Stimulated activated naive CD8-positive, alpha-beta T cell treated with anti-CD3 and anti-CD28 coated beads, Interleukin-15, Interleukin-2, amounts not matched to agents 100 U/mL and 50 U/mL, for 24 hours (primary cell): ENCODE results near the gene POLR2M.

Experiments
- ATAC-seq: fragments of 150-1000 bp; cut with Tn5 transposase; one replicate; pipeline ENCODE4 v1.10.0; 2021
- DNase-seq: peaks from one replicate; pipeline ENCODE4 v3.0.0; 2021

POLR2M gene

DNA sequence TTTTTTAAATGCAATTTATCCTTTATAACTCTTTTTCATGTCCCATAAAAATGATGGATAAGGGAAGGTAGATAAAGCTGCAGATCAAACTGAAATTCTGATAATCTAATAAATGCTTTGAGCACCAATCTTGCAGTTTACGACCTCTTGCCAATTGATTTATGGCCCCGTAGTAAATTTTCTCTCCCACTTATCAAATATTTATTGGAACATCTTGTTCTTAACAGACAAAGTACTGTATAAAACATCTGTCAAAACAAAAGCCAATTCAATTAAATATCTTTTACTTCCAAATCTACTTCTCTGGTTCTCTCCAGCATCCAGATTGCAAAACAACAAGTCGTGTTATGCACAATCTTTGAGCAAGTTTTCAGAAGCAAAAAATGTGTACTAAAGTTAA lies 34.6 kb downstream of the POLR2M start:
- no peak for DNase-seq
- ATAC-seq = no peak

DNA sequence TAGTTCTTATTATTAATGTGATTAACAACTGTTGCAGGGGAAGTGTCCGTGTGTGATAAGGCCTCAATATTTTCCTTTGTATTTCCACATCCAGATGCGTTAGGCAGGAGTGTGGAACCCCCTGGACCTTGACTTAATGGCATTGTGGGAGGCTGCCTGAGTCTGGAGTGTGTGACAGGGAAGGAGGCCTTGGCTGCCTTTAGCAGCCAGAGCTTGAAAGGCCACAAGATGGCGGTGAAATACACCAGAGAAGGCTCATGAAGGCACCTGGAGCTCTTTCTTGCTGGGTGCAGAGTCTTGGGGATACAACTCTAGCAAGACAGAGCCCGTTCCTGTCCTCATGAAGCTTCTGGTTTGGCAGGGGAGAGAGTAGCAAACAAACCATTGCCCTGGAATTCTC lies 36.9 kb downstream of the POLR2M start:
- DNase-seq (no peak), ATAC-seq (no peak)

DNA sequence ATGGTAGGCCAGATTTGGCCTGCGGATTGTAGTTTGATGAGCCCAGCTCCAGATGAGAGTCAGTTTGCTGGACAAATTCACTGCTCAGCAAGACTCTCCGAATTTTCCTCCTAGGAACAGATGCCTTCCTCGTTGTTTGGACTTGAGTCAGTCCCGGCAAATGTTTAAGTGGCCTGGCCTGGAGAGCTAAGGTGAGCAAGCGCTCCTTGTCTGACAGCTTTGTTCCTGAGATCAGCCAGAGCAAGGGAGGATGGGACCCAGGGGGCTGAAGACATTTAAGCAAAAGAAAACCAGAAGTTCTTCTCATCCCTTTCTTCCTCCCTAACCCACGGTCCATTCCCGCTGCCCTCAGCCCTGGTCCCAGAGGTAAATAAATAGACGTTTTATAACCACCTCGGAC lies 40.3 kb downstream of the POLR2M start:
- no peak for ATAC-seq
- no peak for DNase-seq

DNA sequence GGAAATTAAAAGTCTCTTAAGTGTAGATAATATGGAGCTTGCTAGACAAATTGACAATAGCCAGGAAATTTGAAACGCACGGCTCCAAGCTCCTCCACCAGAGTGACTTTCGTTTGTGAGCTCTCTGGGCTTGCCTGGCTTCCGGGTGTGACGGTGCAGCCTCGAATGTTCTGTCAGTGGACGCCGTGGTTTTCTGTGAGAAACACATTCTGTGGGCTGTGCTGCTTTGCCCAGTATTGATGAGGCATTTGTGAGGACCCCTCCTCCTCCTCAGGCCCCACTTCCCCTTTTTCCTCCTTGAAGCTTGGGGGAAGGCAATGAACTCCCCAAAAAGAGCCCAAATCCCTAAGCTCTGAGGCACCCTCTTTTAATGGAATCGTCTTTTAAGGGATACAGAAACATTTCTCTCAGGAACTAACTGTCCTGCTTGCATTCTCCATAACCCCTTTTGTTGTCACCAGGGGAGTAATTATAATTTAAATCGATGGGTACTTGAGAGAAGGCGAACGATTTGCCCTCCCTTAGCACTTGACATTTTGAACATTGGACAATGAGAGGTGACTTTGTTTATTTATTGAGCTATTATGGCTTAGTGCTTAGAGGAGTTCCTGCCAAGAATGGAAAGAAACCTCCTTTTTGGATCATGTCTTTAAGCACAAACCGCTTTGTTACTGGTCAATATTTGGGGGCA lies 40.8 kb downstream of the POLR2M start:
- no peak for DNase-seq
- no peak for ATAC-seq

DNA sequence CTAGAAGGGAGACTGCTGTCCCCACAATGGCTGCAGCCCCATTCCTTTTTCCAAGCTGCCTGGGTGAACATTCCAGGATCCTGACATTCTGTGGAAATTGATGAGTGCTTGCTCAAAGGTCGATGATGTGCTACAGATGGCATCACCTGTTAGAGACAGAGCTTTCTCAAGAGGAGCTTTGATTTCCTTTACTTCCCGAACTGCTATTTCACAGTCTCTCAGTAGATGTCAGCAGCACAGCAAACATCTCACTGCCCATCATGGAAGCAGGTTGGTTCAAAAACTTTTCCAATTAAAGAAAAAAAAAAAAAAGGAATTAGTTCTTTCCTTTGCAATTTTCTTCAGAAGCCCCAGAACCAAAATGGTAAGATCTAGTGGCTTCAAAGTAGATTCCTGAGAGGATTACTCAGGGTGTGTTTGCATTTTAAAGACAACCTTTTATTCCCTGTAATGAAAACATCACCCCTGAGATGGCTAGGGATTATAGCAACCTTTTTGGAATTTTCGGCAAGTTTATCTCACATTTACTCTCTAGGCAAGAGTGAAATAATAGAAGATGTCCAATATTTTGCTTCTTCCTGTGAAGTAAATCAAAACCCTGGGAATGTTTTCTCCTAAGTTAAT lies 44.8 kb downstream of the POLR2M start:
- DNase-seq (no peak), ATAC-seq (no peak)

DNA sequence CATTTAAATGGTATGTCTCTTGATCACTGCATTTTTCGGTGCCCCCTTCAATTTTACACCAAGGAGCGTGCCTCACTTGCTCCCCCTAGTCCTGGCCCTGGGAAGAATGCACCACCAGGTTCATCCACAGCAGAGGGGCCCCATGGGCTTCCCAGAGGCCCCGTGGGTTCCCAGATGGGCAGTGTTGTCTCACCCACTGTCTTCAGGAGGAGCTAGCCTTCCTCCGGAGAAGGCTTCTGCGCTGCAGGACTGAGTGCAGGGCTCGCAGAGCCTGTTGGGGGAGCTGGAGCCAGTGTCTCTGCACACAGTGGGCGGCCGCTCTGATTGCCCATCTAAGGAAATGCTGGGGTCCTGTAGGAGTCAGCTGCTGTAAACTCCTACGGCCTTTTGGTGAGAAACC lies 45.9 kb downstream of the POLR2M start:
- ATAC-seq = no peak

DNA sequence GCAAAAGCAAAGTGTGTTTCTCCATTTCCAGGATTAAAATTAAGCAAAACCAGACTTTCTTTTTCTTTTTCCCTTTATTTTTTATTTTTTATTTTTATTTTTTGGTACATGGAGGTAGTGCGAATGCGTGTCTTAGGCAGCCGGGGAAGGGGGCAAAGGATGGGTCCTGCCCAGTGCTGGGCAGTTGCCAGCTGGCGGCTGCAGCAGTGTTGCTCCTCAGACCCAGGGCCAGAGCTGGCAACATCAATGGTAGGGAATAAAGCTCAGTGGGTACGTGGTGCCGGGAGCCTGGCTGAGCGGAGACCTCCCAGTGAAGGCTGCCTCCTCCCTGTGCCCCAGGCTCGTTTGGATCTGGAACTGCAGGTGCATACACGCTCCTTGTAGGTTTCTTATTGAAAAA lies 46.3 kb downstream of the POLR2M start:
- DNase-seq (no peak), ATAC-seq (no peak)

More for the DNA sequence above, 45.9 kb downstream of the POLR2M start:
- no peak for DNase-seq

DNA sequence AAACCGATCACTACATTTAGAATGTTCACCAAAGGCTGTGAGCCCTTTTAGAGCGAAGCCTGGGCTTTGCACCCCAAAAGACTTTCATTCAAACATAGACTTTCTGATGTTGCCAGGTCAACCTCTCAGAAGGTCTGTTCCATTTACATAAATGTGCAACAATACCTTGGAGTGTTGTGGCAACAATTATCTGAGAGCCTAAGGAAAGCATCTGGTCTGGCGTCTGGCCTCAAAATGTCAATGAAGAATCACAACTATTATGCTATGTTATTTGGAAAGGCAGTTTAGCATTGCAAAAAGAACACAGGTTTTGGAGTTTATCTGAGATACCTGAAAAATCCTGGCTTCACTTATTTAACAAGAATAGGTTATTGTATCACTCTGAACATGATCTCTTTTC lies 50.0 kb downstream of the POLR2M start:
- no peak for DNase-seq
- ATAC-seq = no peak

DNA sequence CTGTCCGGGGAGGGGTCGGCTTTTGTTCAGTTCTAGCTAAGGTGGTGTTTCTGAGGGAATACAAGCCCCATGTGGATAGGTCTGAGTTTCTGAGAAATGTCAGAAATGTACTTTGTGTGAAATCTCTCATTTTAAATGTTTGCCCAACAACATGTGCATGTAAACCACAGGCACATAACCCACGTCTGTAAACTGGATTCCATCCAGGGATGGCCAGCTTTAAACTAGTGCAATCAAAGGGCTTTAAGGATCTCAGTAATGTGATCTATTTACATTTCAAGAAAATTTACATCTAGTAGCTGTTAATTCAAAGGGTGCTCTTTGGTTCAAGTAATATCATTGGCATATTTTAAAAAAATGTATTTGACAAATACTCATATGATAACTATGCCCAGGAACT lies 52.0 kb downstream of the POLR2M start:
- DNase-seq (no peak), ATAC-seq (no peak)

DNA sequence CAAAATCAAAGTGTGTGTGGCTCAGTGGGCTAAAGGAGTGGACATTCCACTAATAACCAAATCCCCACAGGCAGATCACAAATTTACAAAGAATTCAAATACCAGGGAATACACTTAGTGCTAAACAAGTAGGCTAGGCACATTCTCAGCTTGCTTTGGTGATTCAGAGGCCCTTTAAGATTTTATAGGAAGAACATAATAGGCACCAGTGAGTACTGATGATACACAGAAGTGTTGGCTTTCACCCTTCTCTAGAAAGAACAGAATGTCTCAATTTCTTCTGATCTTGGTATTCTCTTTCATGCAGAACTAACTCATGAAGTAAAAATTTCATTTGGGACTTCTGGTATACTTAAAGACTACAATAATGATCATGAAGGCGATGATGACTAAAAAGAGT lies 55.0 kb downstream of the POLR2M start:
- DNase-seq (no peak), ATAC-seq (no peak)

DNA sequence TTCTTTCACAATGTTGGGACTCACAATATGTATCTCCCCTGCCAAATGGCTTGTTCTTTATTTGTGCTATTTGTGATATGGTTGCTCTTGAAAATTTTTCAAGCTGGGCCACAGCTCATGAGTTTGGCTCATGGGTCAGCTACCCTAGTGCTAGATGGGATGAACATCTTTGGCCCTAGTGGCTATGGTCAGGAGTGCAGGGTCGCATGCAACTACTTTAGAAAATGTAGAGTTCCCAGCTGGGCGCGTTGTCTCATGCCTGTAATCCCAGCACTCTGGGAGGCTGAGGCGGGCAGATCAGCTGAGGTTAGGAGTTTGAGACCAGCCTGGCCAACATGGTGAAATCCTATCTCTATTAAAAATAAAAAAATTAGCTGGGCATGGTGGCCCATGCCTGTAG lies 55.8 kb downstream of the POLR2M start:
- no peak for DNase-seq
- ATAC-seq = no peak

DNA sequence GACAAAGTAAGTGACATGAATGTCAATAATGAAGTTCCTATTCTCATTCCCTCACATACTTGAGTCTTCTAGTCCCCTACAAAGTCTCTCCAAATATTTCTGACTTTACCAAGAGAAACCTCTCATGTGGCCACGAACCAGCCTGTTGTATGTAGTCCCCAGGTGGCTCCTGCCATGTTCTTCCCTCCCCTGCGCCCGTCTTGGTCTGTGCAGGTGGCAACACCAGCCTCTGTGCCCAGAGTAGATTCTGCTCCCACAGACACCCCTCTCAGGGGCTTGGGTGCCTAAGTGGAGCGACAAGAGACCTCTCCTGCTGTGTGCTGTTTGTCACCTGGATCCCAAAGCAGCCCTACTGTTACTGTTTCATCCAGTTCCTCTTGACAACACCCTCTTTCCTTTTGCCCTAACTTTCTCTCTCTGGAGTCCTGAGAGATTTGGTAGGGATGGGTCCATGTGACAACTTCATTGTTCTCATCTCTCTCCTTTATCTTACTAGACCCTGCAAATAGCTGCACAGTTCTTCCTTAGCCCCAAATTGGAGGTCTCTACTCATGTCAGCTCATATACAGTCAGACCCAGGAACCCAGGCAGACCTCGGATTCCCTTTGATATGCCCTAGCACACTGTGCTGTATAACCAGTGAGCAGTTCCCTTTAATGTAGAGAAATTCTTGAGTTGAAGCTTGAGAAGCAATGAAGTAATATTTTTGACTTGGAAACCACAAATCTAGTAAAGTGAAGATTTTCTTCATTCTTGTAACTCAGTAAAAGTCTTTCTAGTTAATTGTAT lies 56.9 kb downstream of the POLR2M start:
- ATAC-seq (no peak), DNase-seq (no peak)
